DMS153 treated with DMSO at 0.1 percent for 48 hours (cell line): Measurements from ENCODE around the gene KIRREL3.

Experiments
- DNase-seq: peaks from one replicate; lab custom pipeline; 2025; ENCODE audit not compliant: unreplicated experiment; lab: John Stamatoyannopoulos, UW

KIRREL3 gene

GRCh38 chr11:126433244-126433846 is 567.2 kb downstream of the KIRREL3 start:
- DNase-seq = no peak

GRCh38 chr11:126432525-126432924 is 568.0 kb downstream of the KIRREL3 start:
- no peak for DNase-seq

- no peak for DNase-seq
Measured at GRCh38 chr11:126432065-126432461, 568.5 kb downstream of the KIRREL3 start.

- no peak for DNase-seq
Measured at GRCh38 chr11:126431401-126432064, 569.0 kb downstream of the KIRREL3 start.

- DNase-seq = no peak
Measured at GRCh38 chr11:126430581-126431335, 569.8 kb downstream of the KIRREL3 start.

- DNase-seq = no peak
Measured at GRCh38 chr11:126426820-126427749, 573.5 kb downstream of the KIRREL3 start.

- DNase-seq = no peak
Measured at GRCh38 chr11:126426106-126426505, 574.5 kb downstream of the KIRREL3 start.

GRCh38 chr11:126424471-126425039 is 576.0 kb downstream of the KIRREL3 start:
- DNase-seq = no peak

GRCh38 chr11:126423743-126424142 is 576.8 kb downstream of the KIRREL3 start:
- DNase-seq = no peak

- no peak for DNase-seq
Measured at GRCh38 chr11:126423154-126423553, 577.4 kb downstream of the KIRREL3 start.

GRCh38 chr11:126422446-126422845 is 578.1 kb downstream of the KIRREL3 start:
- DNase-seq = no peak

- no peak for DNase-seq
Measured at GRCh38 chr11:126421271-126421671, 579.3 kb downstream of the KIRREL3 start.

GRCh38 chr11:126420698-126421256 is 579.8 kb downstream of the KIRREL3 start:
- no peak for DNase-seq

GRCh38 chr11:126419801-126420697 is 580.5 kb downstream of the KIRREL3 start:
- no peak for DNase-seq

- no peak for DNase-seq
Measured at GRCh38 chr11:126418887-126419286, 581.7 kb downstream of the KIRREL3 start.

GRCh38 chr11:126417091-126417862 is 583.3 kb downstream of the KIRREL3 start:
- DNase-seq = no peak

GRCh38 chr11:126416542-126417090 is 584.0 kb downstream of the KIRREL3 start:
- DNase-seq = peak; percentile 54

GRCh38 chr11:126415669-126416420 is 584.7 kb downstream of the KIRREL3 start:
- DNase-seq = no peak
